Mesenchymal stem cell (in vitro differentiated cells and primary cell): Measurements from ENCODE around the gene KCTD1.

Experiments used
- DNase-seq: peaks from one replicate; pipeline ENCODE4 v3.0.0-alpha.2; 2013
- H2AFZ ChIP-seq: one replicate; pipeline ENCODE4 v1.6.1; 2013; ENCODE audit warnings: low read depth, mild to moderate bottlenecking, control low read depth, inconsistent platforms, low read length, moderate library complexity
- H2AK5ac ChIP-seq: 2 replicates; pipeline ENCODE4 v1.6.1; 2013; ENCODE audit warnings: low read length, moderate library complexity, mild to moderate bottlenecking, inconsistent platforms; ENCODE audit not compliant: severe bottlenecking
- H2BK120ac ChIP-seq: one replicate; pipeline ENCODE4 v1.6.1; 2013; ENCODE audit warnings: low read depth, mild to moderate bottlenecking, inconsistent platforms, low read length, moderate library complexity
- H2BK12ac ChIP-seq, 2 experiments: one replicate each; pipeline ENCODE4 v1.6.1; 2013; ENCODE audit warnings: inconsistent platforms in 2 of 2, low read length in 2 of 2, mild to moderate bottlenecking in 2 of 2, moderate library complexity in 2 of 2, control low read depth in 1 of 2
- H2BK15ac ChIP-seq: one replicate; pipeline ENCODE4 v1.6.1; 2013; ENCODE audit warnings: mild to moderate bottlenecking, low read depth, inconsistent platforms; ENCODE audit not compliant: poor library complexity, severe bottlenecking
- H2BK5ac ChIP-seq: 2 replicates; pipeline ENCODE4 v1.6.1; 2013; ENCODE audit warnings: low read depth, mild to moderate bottlenecking, low read length, control low read depth, inconsistent platforms; ENCODE audit not compliant: poor library complexity, severe bottlenecking
- H3K14ac ChIP-seq, 2 experiments: one replicate each; pipeline ENCODE4 v1.6.1; 2013; ENCODE audit warnings: inconsistent platforms in 2 of 2, low read length in 2 of 2, control low read depth in 1 of 2, mild to moderate bottlenecking in 1 of 2, moderate library complexity in 1 of 2
- H3K18ac ChIP-seq, 2 experiments: one replicate each; pipeline ENCODE4 v1.6.1; 2013; ENCODE audit warnings: inconsistent platforms in 2 of 2, low read length in 2 of 2, control low read depth in 1 of 2, low read depth in 1 of 2, mild to moderate bottlenecking in 1 of 2
- H3K23ac ChIP-seq, 2 experiments: one replicate each; pipeline ENCODE4 v1.6.1; 2013; ENCODE audit warnings: inconsistent platforms in 2 of 2, low read length in 2 of 2, mild to moderate bottlenecking in 2 of 2, moderate library complexity in 2 of 2, control low read depth in 1 of 2
- H3K27ac ChIP-seq: 2 replicates; pipeline ENCODE4 v1.5.1; 2013; ENCODE audit warnings: mild to moderate bottlenecking, moderate library complexity, low read length, control low read depth, inconsistent platforms; ENCODE audit not compliant: poor library complexity, severe bottlenecking
- H3K27me3 ChIP-seq, 2 experiments: 2 replicates each; pipeline versions ENCODE4 v1.6.1 to v1.7.0; 2013; ENCODE audit warnings: low read length in 2 of 2, mild to moderate bottlenecking in 2 of 2, moderate library complexity in 2 of 2, control low read depth in 1 of 2, inconsistent platforms in 1 of 2; ENCODE audit not compliant: control insufficient read depth in 1 of 2, insufficient read depth in 1 of 2
- H3K36me3 ChIP-seq, 2 experiments: 2 replicates each; pipeline versions ENCODE4 v1.6.1 to v1.7.0; 2013; ENCODE audit warnings: low read length in 2 of 2, control low read depth in 1 of 2, inconsistent platforms in 1 of 2, low read depth in 1 of 2, mild to moderate bottlenecking in 1 of 2; ENCODE audit not compliant: insufficient read depth in 2 of 2, control insufficient read depth in 1 of 2
- H3K4ac ChIP-seq, 2 experiments: one replicate each; pipeline ENCODE4 v1.6.1; 2013; ENCODE audit warnings: inconsistent platforms in 2 of 2, low read length in 2 of 2, mild to moderate bottlenecking in 2 of 2, moderate library complexity in 2 of 2, control low read depth in 1 of 2, low read depth in 1 of 2
- H3K4me1 ChIP-seq: 2 replicates; pipeline ENCODE4 v1.6.1; 2013; ENCODE audit warnings: low read depth, low read length, control low read depth; ENCODE audit not compliant: control insufficient read depth, insufficient read depth
- H3K4me2 ChIP-seq: 2 replicates; pipeline ENCODE4 v1.6.1; 2013; ENCODE audit warnings: low read length, mild to moderate bottlenecking, inconsistent platforms; ENCODE audit not compliant: poor library complexity, severe bottlenecking
- H3K4me3 ChIP-seq, 2 experiments: 2 replicates each; pipeline versions ENCODE4 v1.5.1 to v1.7.0; 2013; ENCODE audit warnings: low read length in 2 of 2, mild to moderate bottlenecking in 2 of 2, control low read depth in 1 of 2, low read depth in 1 of 2; ENCODE audit not compliant: insufficient read depth in 1 of 2
- H3K79me1 ChIP-seq: replicated peaks from 2 replicates; pipeline ENCODE4 v1.6.1; 2013; ENCODE audit warnings: mild to moderate bottlenecking, control low read depth, low read length, inconsistent platforms; ENCODE audit not compliant: poor library complexity, severe bottlenecking
- H3K9ac ChIP-seq: 2 replicates; pipeline ENCODE4 v1.7.0; 2013; ENCODE audit warnings: mild to moderate bottlenecking, low read length, moderate library complexity
- H3K9me3 ChIP-seq: 2 replicates; pipeline ENCODE4 v1.7.0; 2013; ENCODE audit warnings: mild to moderate bottlenecking, low read length; ENCODE audit not compliant: control insufficient read depth
- H4K8ac ChIP-seq: one replicate; pipeline ENCODE4 v1.6.1; 2013; ENCODE audit warnings: inconsistent platforms, mild to moderate bottlenecking, low read length, moderate library complexity
- H4K91ac ChIP-seq: one replicate; pipeline ENCODE4 v1.6.1; 2013; ENCODE audit warnings: mild to moderate bottlenecking, low read length, inconsistent platforms
- WGBS: methylation state at CpG from one replicate; pipeline ENCODE4 v1.1.7; 2013; ENCODE audit warnings: mixed read lengths; 5-methylcytosine and 5-hydroxymethylcytosine counted together

Gene KCTD1

DNA sequence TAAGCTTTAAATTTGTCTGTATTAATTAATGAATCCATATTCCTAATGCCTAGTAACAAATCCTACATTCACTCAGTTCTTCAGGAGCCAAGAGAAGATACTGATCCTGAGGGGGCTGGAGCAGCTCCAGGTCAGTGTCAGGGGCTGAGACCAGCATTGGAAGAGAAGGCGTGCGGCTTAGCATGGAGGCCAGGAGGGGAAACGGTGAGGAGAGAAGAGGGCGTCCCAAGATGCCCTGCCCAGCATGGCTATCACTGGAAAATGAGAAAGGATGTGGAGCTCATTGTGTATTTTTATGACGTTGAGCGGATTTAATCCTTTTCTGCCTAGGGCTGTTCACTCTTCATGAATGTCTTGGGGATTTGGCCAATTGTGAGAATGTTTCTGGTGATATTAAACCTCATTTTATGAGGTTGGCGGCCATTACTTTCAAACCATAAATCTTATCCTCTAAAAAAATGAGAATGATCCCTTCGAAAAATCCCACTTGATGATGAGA, 131.7 kb downstream of the KCTD1 start:
- Histone ChIP-seq H4K8ac (no peak overlapping the region), H3K4me1 (no peaks in the 10 kb centered on the region), H3K23ac (no peak overlapping the region), H3K4me2 (no peak overlapping the region), H2BK12ac (no peak overlapping the region), H2BK5ac (no peak overlapping the region), H4K91ac (no peak overlapping the region), H3K18ac (no peak overlapping the region), H2AK5ac (no peak overlapping the region), H3K27ac (no peak overlapping the region), H3K9ac (no peak overlapping the region), H3K36me3 (no peaks in the 10 kb centered on the region), H3K79me1 (no peaks in the 10 kb centered on the region), H3K9me3 (no peaks in the 10 kb centered on the region), H3K14ac (no peak overlapping the region), H3K4me3 (no peak overlapping the region), H2BK120ac (no peak overlapping the region), H2AFZ (no peak overlapping the region), H2BK15ac (no peak overlapping the region), H3K27me3 (no peaks in the 10 kb centered on the region), H3K4ac (no peak overlapping the region)
- DNase-seq = no peak
- WGBS = 100% methylated on average over 8 of the region's 8 CpGs

DNA sequence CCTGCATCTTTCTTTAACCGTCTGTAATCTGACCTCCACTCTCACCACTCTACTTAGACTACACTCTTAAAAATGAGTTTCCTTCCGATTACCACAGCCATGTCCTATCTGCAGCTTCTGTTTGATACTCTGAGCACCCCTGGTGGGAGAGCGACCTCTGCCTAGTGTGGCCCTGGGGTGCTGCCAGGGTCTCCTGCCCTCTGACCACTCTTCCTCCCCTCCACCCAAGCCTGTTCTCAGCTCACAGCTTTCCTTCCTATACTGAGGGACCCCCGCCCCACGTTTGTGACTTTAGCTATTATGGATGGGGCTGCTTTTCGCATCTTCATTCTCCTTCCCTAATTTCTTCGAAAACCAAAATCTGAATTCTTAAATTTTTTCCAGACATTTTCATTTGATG, 132.7 kb downstream of the KCTD1 start:
- no peak overlapping the region for H3K14ac ChIP-seq
- no peak overlapping the region for H4K91ac ChIP-seq
- no peak overlapping the region for H2AFZ ChIP-seq
- DNase-seq = no peak
- 69% methylated on average over 7 of the region's 7 CpGs for WGBS
- no peak overlapping the region for H4K8ac ChIP-seq
- no peak overlapping the region for H3K9ac ChIP-seq
- no peak overlapping the region for H3K4ac ChIP-seq
- H2BK12ac ChIP-seq = no peak overlapping the region
- no peaks in the 10 kb centered on the region for H3K36me3 ChIP-seq
- no peak overlapping the region for H2AK5ac ChIP-seq
- no peak overlapping the region for H3K4me3 ChIP-seq
- H3K18ac ChIP-seq = no peak overlapping the region
- no peak overlapping the region for H3K27ac ChIP-seq
- no peak overlapping the region for H3K23ac ChIP-seq
- H2BK5ac ChIP-seq = no peak overlapping the region
- no peaks in the 10 kb centered on the region for H3K27me3 ChIP-seq
- H3K4me1 ChIP-seq = no peaks in the 10 kb centered on the region
- no peak overlapping the region for H2BK120ac ChIP-seq
- no peaks in the 10 kb centered on the region for H3K79me1 ChIP-seq
- H2BK15ac ChIP-seq = no peak overlapping the region
- no peak overlapping the region for H3K4me2 ChIP-seq
- H3K9me3 ChIP-seq = no peaks in the 10 kb centered on the region

DNA sequence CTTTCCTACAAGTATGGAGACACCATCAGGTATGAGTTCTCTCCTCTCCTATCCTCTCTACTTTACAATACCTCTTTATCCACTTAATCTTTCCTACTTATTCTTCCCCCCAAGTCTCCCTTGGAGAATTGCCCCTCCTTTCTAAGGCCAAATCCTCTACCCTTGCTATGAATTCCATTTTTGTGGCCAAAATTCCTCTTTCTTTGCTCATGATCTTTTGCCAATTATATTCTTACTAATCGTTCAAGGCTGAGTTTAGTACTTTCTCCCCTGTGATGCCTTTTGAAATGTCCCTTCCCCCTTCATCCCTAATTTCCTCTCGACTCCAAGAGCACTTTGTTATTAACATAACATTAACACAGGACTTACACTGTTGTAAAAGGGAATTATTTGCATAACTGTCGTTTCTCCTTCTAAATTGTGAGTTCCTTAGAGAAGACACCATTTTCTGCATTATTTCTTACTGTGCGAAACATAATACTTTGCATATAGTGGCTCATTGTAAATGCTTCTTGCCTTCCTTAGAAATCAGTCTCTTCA, 133.4 kb downstream of the KCTD1 start:
- no peak overlapping the region for H4K8ac ChIP-seq
- H3K4me3 ChIP-seq = no peak overlapping the region
- H2BK15ac ChIP-seq = no peak overlapping the region
- no peaks in the 10 kb centered on the region for H3K27me3 ChIP-seq
- H3K18ac ChIP-seq = no peak overlapping the region
- no peak for DNase-seq
- H3K9me3 ChIP-seq = no peaks in the 10 kb centered on the region
- no peak overlapping the region for H3K27ac ChIP-seq
- H3K23ac ChIP-seq = no peak overlapping the region
- no peaks in the 10 kb centered on the region for H3K36me3 ChIP-seq
- no peak overlapping the region for H2AK5ac ChIP-seq
- H3K4ac ChIP-seq = no peak overlapping the region
- no peak overlapping the region for H2BK5ac ChIP-seq
- no peak overlapping the region for H2BK12ac ChIP-seq
- WGBS = 57% methylated on average over 4 of the region's 4 CpGs
- H3K14ac ChIP-seq = no peak overlapping the region
- no peak overlapping the region for H2AFZ ChIP-seq
- H3K4me2 ChIP-seq = no peak overlapping the region
- no peak overlapping the region for H2BK120ac ChIP-seq
- H4K91ac ChIP-seq = no peak overlapping the region
- no peak overlapping the region for H3K9ac ChIP-seq
- no peaks in the 10 kb centered on the region for H3K79me1 ChIP-seq
- H3K4me1 ChIP-seq = no peaks in the 10 kb centered on the region

- no peak overlapping the region for H3K4me3 ChIP-seq
- H2AFZ ChIP-seq = no peak overlapping the region
- H3K27ac ChIP-seq = no peak overlapping the region
- no peaks in the 10 kb centered on the region for H3K36me3 ChIP-seq
- H2BK15ac ChIP-seq = no peak overlapping the region
- H3K18ac ChIP-seq = no peak overlapping the region
- H3K79me1 ChIP-seq = no peaks in the 10 kb centered on the region
- H2BK12ac ChIP-seq = no peak overlapping the region
- DNase-seq = no peak
- H3K9ac ChIP-seq = no peak overlapping the region
- no peak overlapping the region for H3K23ac ChIP-seq
- no peak overlapping the region for H3K14ac ChIP-seq
- no peaks in the 10 kb centered on the region for H3K4me1 ChIP-seq
- no peak overlapping the region for H2BK5ac ChIP-seq
- no peak overlapping the region for H2AK5ac ChIP-seq
- H4K91ac ChIP-seq = no peak overlapping the region
- no peak overlapping the region for H2BK120ac ChIP-seq
- 91% methylated on average over 4 of the region's 4 CpGs for WGBS
- no peaks in the 10 kb centered on the region for H3K9me3 ChIP-seq
- H3K27me3 ChIP-seq = no peaks in the 10 kb centered on the region
- no peak overlapping the region for H4K8ac ChIP-seq
- no peak overlapping the region for H3K4ac ChIP-seq
- H3K4me2 ChIP-seq = no peak overlapping the region
Measured at GRCh38 chr18:26409091-26409490, 139.3 kb downstream of the KCTD1 start.
